HG02798 (cell line): ENCODE measurements around the gene SLC4A1AP.

ENCODE experiments used
- ATAC-seq: cut with Tn5 transposase; IDR thresholded peaks from one replicate; pipeline ENCODE4 v1.9.1; 2021; ENCODE audit warnings: mild to moderate bottlenecking; ENCODE audit not compliant: unreplicated experiment, poor library complexity

The SLC4A1AP gene

GRCh38 chr2:27716301-27717069, 52.8 kb downstream of the SLC4A1AP start:
- ATAC-seq: no peak

- ATAC-seq: no peak
Observed at GRCh38 chr2:27717070-27717795, 53.5 kb downstream of the SLC4A1AP start.

GRCh38 chr2:27720004-27720551, 56.4 kb downstream of the SLC4A1AP start:
- no peak for ATAC-seq

- ATAC-seq: no peak
Observed at GRCh38 chr2:27721335-27721734, 57.6 kb downstream of the SLC4A1AP start.

- ATAC-seq: no peak
Observed at GRCh38 chr2:27721884-27722485, 58.3 kb downstream of the SLC4A1AP start.

- ATAC-seq: no peak
Observed at GRCh38 chr2:27723372-27724144, 59.9 kb downstream of the SLC4A1AP start.

- ATAC-seq: no peak
Observed at GRCh38 chr2:27724191-27724590, 60.5 kb downstream of the SLC4A1AP start.

- no peak for ATAC-seq
Observed at GRCh38 chr2:27724905-27725701, 61.4 kb downstream of the SLC4A1AP start.

- no peak for ATAC-seq
Observed at GRCh38 chr2:27727257-27727656, 63.6 kb downstream of the SLC4A1AP start.

- no peak for ATAC-seq
Observed at GRCh38 chr2:27728081-27728858, 64.6 kb downstream of the SLC4A1AP start.

GRCh38 chr2:27729198-27729597, 65.5 kb downstream of the SLC4A1AP start:
- ATAC-seq: no peak

GRCh38 chr2:27729614-27730013, 65.9 kb downstream of the SLC4A1AP start:
- ATAC-seq: no peak

GRCh38 chr2:27730261-27730662, 66.6 kb downstream of the SLC4A1AP start:
- ATAC-seq: no peak

- ATAC-seq: no peak
Observed at GRCh38 chr2:27730980-27731691, 67.4 kb downstream of the SLC4A1AP start.

- ATAC-seq: no peak
Observed at GRCh38 chr2:27734305-27734704, 70.6 kb downstream of the SLC4A1AP start.

GRCh38 chr2:27735263-27735904, 71.7 kb downstream of the SLC4A1AP start:
- ATAC-seq: no peak

- no peak for ATAC-seq
Observed at GRCh38 chr2:27736031-27736889, 72.6 kb downstream of the SLC4A1AP start.
